WTC11 (cell line): Measurements from ENCODE around the gene CCDC185. TPM values are rescaled to one million over a fixed set of nuclear protein-coding genes. Genes with fewer than 3 reads are reported as not detected.
A peak's percentile ranks its signal among the peaks of the same experiment; 100 is the strongest.

ENCODE experiments used
- ATAC-seq: fragments of 200-7000 bp; cut with Tn5 transposase; 2 replicates; pipeline ENCODE4 v1.10.0; 2021; ENCODE audit warnings: mild to moderate bottlenecking, moderate library complexity
- CTCF ChIA-PET: fragments of 300-600 bp; sonication (Branson Sonifier 250); formaldehyde crosslinking; loops from one replicate; lab custom pipeline; 2021; ENCODE audit warnings: antibody characterized with exemption; lab: Charles Lee
- POLR2A ChIA-PET: fragments of 350-600 bp; sonication (Branson Sonifier 250); formaldehyde crosslinking; loops from one replicate; lab custom pipeline; 2021; ENCODE audit warnings: antibody characterized with exemption; lab: Charles Lee
- DNase-seq: peaks from one replicate; pipeline ENCODE4 v3.0.0; 2021; ENCODE audit warnings: low spot score
- H3K27ac Mint-ChIP-seq: 2 replicates; pipeline ENCODE4 v1.8.0; 2021; ENCODE audit warnings: mixed read lengths
- H3K27me3 Mint-ChIP-seq: 2 replicates; pipeline ENCODE4 v1.8.0; 2021; ENCODE audit warnings: low read depth, mild to moderate bottlenecking, moderate library complexity, mixed read lengths
- H3K36me3 Mint-ChIP-seq: 2 replicates; pipeline ENCODE4 v1.8.0; 2021; ENCODE audit warnings: mixed read lengths
- H3K4me1 Mint-ChIP-seq: 2 replicates; pipeline ENCODE4 v1.8.0; 2022; ENCODE audit warnings: mixed read lengths
- H3K4me3 Mint-ChIP-seq: 2 replicates; pipeline ENCODE4 v1.8.0; 2021; ENCODE audit warnings: mild to moderate bottlenecking, moderate library complexity, mixed read lengths
- H3K9me3 Mint-ChIP-seq: 2 replicates; pipeline ENCODE4 v1.8.0; 2021; ENCODE audit warnings: mixed read lengths
- FOXJ3 ChIP-seq: sonication (generic); formaldehyde crosslinking; IDR thresholded peaks from 2 replicates; pipeline ENCODE4 v1.9.0; 2021; ENCODE audit warnings: missing genetic modification reagents, mild to moderate bottlenecking, borderline replicate concordance
- FOXK1 ChIP-seq: sonication (generic); formaldehyde crosslinking; IDR thresholded peaks from 2 replicates; pipeline ENCODE4 v1.8.0; 2022; ENCODE audit warnings: mild to moderate bottlenecking, moderate library complexity, missing genetic modification reagents
- JAZF1 ChIP-seq: fragments of 250-450 bp; sonication (Bioruptor Pico); IDR thresholded peaks from 2 replicates; pipeline ENCODE4 v1.9.0; 2021; ENCODE audit warnings: moderate library complexity, mild to moderate bottlenecking, inconsistent platforms
- NFATC4 ChIP-seq: fragments of 250-450 bp; sonication (Bioruptor Pico); IDR thresholded peaks from 2 replicates; pipeline ENCODE4 v1.9.0; 2021; ENCODE audit warnings: mild to moderate bottlenecking
- NFE2L1 ChIP-seq: sonication (generic); formaldehyde crosslinking; IDR thresholded peaks from 2 replicates; pipeline ENCODE4 v1.8.1; 2023; ENCODE audit warnings: missing genetic modification reagents
- NR2C2 ChIP-seq: sonication (generic); formaldehyde crosslinking; IDR thresholded peaks from 2 replicates; pipeline ENCODE4 v1.8.0; 2022; ENCODE audit warnings: mild to moderate bottlenecking, missing genetic modification reagents
- SOX15 ChIP-seq: fragments of 250-450 bp; sonication (Bioruptor Pico); IDR thresholded peaks from 2 replicates; pipeline ENCODE4 v1.9.0; 2021; ENCODE audit warnings: mild to moderate bottlenecking
- TEAD1 ChIP-seq: sonication (generic); formaldehyde crosslinking; IDR thresholded peaks from 2 replicates; pipeline ENCODE4 v1.8.0; 2022; ENCODE audit warnings: mild to moderate bottlenecking, missing genetic modification reagents
- ZNF138 ChIP-seq: sonication (generic); formaldehyde crosslinking; conservative IDR thresholded peaks from 2 replicates; pipeline ENCODE4 v1.8.1; 2022; ENCODE audit warnings: mild to moderate bottlenecking, moderate library complexity, missing genetic modification reagents
- ZNF263 ChIP-seq: sonication (generic); formaldehyde crosslinking; IDR thresholded peaks from 2 replicates; pipeline ENCODE4 v1.8.1; 2022; ENCODE audit warnings: low read depth, mild to moderate bottlenecking, moderate library complexity, missing genetic modification reagents
- ZNF317 ChIP-seq: sonication (generic); formaldehyde crosslinking; IDR thresholded peaks from 2 replicates; pipeline ENCODE4 v1.8.1; 2023; ENCODE audit warnings: low read depth, mild to moderate bottlenecking, moderate library complexity, missing genetic modification reagents, borderline replicate concordance
- ZNF423 ChIP-seq: fragments of 250-450 bp; sonication (Bioruptor Pico); IDR thresholded peaks from 2 replicates; pipeline ENCODE4 v2.1.2; 2022; ENCODE audit warnings: mild to moderate bottlenecking, moderate library complexity
- ZNF671 ChIP-seq: fragments of 250-450 bp; sonication (Bioruptor Pico); IDR thresholded peaks from 2 replicates; pipeline ENCODE4 v1.8.0; 2021; ENCODE audit warnings: mild to moderate bottlenecking
- total RNA-seq: library from RNA; stranded (reverse); gene quantifications from 3 replicates; pipeline ENCODE4 v1.2.3, GENCODE V29; 2021
- TF ChIP-seq, protein P1 (sequence below): sonication (generic); formaldehyde crosslinking; IDR thresholded peaks from 2 replicates; pipeline ENCODE4 v1.8.0; 2022; ENCODE audit warnings: mild to moderate bottlenecking, missing genetic modification reagents
- TF ChIP-seq, protein P2 (sequence below): sonication (generic); formaldehyde crosslinking; conservative IDR thresholded peaks from 2 replicates; pipeline ENCODE4 v1.8.1; 2023; ENCODE audit warnings: mild to moderate bottlenecking, low read depth, missing genetic modification reagents, moderate library complexity
- TF ChIP-seq, protein P3 (sequence below): sonication (generic); formaldehyde crosslinking; IDR thresholded peaks from 2 replicates; pipeline ENCODE4 v1.8.1; 2022; ENCODE audit warnings: mild to moderate bottlenecking, missing genetic modification reagents, moderate library complexity, borderline replicate concordance
- TF ChIP-seq, protein P4 (sequence below): fragments of 250-450 bp; sonication (Bioruptor Pico); IDR thresholded peaks from 2 replicates; pipeline ENCODE4 v1.9.0; 2021; ENCODE audit warnings: mild to moderate bottlenecking
- TF ChIP-seq, protein P5 (sequence below): sonication (generic); formaldehyde crosslinking; IDR thresholded peaks from 2 replicates; pipeline ENCODE4 v1.8.0; 2023; ENCODE audit warnings: missing genetic modification reagents, mild to moderate bottlenecking, borderline replicate concordance
- TF ChIP-seq, protein P6 (sequence below): sonication (generic); formaldehyde crosslinking; conservative IDR thresholded peaks from 2 replicates; pipeline ENCODE4 v1.8.1; 2022; ENCODE audit warnings: mild to moderate bottlenecking, missing genetic modification reagents
- TF ChIP-seq, protein P7 (sequence below): sonication (generic); formaldehyde crosslinking; IDR thresholded peaks from 2 replicates; pipeline ENCODE4 v1.8.1; 2022; ENCODE audit warnings: missing genetic modification reagents, borderline replicate concordance
- TF ChIP-seq, protein P8 (sequence below): fragments of 250-450 bp; sonication (Bioruptor Pico); IDR thresholded peaks from 2 replicates; pipeline ENCODE4 v2.1.2; 2022; ENCODE audit warnings: mild to moderate bottlenecking, moderate library complexity

Gene CCDC185
- total RNA-seq, 1 experiment from 2014 or later: not detected

DNA sequence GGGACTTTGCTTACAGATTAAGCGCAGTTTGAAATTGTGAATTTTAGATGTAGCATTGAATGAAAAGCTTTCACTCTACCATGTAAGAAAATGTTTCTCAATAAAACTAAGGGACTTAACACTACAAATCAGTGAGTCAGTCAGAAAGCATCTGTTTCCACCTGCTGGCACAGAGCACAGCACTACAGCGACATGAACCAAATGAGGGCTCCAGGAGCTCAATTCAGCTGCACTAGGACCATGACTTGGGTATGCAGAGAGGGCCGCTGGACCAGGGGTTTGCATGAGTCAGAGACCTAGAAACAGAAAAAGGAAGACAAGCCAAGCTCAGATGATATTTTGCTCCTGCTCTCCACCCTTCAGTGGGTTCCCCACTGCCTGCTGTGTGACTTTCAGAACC, 34.4 kb upstream of the CCDC185 start:
- Mint-ChIP-seq H3K9me3 (no peaks in the 10 kb centered on the region), H3K36me3 (no peaks in the 10 kb centered on the region)
- TF ChIP-seq FOXJ3 (CRISPR knock-in tag): no peak
- TF ChIP-seq, protein P1, sequence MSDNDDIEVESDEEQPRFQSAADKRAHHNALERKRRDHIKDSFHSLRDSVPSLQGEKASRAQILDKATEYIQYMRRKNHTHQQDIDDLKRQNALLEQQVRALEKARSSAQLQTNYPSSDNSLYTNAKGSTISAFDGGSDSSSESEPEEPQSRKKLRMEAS (CRISPR knock-in tag): no peak
- TF ChIP-seq, protein P2, sequence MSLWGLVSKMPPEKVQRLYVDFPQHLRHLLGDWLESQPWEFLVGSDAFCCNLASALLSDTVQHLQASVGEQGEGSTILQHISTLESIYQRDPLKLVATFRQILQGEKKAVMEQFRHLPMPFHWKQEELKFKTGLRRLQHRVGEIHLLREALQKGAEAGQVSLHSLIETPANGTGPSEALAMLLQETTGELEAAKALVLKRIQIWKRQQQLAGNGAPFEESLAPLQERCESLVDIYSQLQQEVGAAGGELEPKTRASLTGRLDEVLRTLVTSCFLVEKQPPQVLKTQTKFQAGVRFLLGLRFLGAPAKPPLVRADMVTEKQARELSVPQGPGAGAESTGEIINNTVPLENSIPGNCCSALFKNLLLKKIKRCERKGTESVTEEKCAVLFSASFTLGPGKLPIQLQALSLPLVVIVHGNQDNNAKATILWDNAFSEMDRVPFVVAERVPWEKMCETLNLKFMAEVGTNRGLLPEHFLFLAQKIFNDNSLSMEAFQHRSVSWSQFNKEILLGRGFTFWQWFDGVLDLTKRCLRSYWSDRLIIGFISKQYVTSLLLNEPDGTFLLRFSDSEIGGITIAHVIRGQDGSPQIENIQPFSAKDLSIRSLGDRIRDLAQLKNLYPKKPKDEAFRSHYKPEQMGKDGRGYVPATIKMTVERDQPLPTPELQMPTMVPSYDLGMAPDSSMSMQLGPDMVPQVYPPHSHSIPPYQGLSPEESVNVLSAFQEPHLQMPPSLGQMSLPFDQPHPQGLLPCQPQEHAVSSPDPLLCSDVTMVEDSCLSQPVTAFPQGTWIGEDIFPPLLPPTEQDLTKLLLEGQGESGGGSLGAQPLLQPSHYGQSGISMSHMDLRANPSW (CRISPR knock-in tag): no peak
- no peak for TF ChIP-seq NFATC4 (CRISPR knock-in tag)
- TF ChIP-seq, protein P3, sequence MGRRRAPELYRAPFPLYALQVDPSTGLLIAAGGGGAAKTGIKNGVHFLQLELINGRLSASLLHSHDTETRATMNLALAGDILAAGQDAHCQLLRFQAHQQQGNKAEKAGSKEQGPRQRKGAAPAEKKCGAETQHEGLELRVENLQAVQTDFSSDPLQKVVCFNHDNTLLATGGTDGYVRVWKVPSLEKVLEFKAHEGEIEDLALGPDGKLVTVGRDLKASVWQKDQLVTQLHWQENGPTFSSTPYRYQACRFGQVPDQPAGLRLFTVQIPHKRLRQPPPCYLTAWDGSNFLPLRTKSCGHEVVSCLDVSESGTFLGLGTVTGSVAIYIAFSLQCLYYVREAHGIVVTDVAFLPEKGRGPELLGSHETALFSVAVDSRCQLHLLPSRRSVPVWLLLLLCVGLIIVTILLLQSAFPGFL (CRISPR knock-in tag): no peak
- no peak for TF ChIP-seq ZNF263 (CRISPR knock-in tag)
- TF ChIP-seq, protein P4, sequence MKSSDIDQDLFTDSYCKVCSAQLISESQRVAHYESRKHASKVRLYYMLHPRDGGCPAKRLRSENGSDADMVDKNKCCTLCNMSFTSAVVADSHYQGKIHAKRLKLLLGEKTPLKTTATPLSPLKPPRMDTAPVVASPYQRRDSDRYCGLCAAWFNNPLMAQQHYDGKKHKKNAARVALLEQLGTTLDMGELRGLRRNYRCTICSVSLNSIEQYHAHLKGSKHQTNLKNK (CRISPR knock-in tag): no peak
- TF ChIP-seq, protein P5, sequence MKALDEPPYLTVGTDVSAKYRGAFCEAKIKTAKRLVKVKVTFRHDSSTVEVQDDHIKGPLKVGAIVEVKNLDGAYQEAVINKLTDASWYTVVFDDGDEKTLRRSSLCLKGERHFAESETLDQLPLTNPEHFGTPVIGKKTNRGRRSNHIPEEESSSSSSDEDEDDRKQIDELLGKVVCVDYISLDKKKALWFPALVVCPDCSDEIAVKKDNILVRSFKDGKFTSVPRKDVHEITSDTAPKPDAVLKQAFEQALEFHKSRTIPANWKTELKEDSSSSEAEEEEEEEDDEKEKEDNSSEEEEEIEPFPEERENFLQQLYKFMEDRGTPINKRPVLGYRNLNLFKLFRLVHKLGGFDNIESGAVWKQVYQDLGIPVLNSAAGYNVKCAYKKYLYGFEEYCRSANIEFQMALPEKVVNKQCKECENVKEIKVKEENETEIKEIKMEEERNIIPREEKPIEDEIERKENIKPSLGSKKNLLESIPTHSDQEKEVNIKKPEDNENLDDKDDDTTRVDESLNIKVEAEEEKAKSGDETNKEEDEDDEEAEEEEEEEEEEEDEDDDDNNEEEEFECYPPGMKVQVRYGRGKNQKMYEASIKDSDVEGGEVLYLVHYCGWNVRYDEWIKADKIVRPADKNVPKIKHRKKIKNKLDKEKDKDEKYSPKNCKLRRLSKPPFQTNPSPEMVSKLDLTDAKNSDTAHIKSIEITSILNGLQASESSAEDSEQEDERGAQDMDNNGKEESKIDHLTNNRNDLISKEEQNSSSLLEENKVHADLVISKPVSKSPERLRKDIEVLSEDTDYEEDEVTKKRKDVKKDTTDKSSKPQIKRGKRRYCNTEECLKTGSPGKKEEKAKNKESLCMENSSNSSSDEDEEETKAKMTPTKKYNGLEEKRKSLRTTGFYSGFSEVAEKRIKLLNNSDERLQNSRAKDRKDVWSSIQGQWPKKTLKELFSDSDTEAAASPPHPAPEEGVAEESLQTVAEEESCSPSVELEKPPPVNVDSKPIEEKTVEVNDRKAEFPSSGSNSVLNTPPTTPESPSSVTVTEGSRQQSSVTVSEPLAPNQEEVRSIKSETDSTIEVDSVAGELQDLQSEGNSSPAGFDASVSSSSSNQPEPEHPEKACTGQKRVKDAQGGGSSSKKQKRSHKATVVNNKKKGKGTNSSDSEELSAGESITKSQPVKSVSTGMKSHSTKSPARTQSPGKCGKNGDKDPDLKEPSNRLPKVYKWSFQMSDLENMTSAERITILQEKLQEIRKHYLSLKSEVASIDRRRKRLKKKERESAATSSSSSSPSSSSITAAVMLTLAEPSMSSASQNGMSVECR: no peak
- no peak for TF ChIP-seq NFE2L1 (CRISPR knock-in tag)
- no peak for TF ChIP-seq TEAD1 (CRISPR knock-in tag)
- TF ChIP-seq FOXK1: no peak
- TF ChIP-seq, all 79 proteins: peak for 0
- DNase-seq (no peak), ATAC-seq (peak; percentile 28; the same call in 1 of the 2 replicates)
- ChIA-PET POLR2A (no interaction called here), CTCF (interaction anchor here (0.7 to 2.9 kb wide), 7 partner anchors 39 to 325 kb away, joined by 3 to 18 read pairs (median 4); no protein-coding TSS in a partner anchor)
- Mint-ChIP-seq H3K27me3 (peaks cover 38% of the 10 kb centered on the region), H3K27ac (no peak overlapping the region), H3K4me3 (no peak overlapping the region), H3K4me1 (peaks cover 13% of the 10 kb centered on the region)

DNA sequence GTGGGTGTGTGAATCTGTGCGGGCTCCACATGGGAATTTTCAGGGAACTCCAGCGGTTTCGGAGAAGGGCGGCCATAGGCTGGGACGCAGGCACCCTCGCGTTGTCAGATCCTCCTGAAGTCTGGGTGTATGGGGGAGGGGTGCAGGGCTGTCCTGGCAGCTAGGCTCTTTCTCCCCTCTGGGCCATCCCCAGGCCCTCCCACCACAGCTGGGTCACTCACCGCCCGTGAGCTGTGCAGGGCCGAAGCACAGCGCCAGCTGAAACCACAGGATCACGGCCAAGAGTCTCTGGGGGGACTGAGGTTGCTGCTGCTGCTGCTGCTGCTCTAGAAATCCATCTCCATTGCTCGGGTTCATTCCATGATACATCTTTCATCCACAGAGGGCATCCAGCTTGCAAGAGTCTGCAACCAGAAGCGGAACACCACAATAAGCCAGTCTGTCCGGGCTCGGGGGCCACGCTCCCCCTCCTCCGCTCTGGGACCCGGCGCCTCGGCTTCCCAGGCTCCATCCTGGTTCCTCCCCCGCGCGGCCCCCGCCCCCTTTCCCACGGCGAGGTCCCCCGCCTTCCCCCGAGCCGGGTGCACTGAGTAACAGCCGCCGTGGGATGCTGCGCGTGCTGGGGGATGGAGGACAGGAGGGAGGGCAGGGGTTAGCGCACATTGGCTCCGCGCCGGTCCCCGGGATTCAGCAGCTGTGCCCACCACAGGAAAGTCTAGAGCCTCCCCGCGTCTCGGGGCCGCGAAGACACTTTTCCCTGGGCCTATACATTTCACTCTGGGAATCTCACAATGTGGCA, 30.0 kb upstream of the CCDC185 start:
- H3K36me3 Mint-ChIP-seq: no peaks in the 10 kb centered on the region
- DNase-seq (peak; percentile 53), ATAC-seq (peak; percentile 29)
- peaks cover 70% of the 10 kb centered on the region for H3K27me3 Mint-ChIP-seq
- no peaks in the 10 kb centered on the region for H3K9me3 Mint-ChIP-seq
- POLR2A ChIA-PET: interaction anchor here (0.6 to 1.5 kb wide), 5 partner anchors 10 to 1138 kb away, joined by 3 to 6 read pairs (median 3); partner anchors contain the start of gene TLR5
- H3K27ac Mint-ChIP-seq: no peak overlapping the region
- CTCF ChIA-PET: interaction anchor here (0.6 to 3.8 kb wide), 16 partner anchors 11 to 307 kb away, joined by 3 to 40 read pairs (median 4); no protein-coding TSS in a partner anchor
- H3K4me3 Mint-ChIP-seq: peak overlapping the region; percentile 88
- H3K4me1 Mint-ChIP-seq: peaks cover 17% of the 10 kb centered on the region
- TF ChIP-seq NR2C2 (CRISPR knock-in tag) (no peak), ZNF138 (CRISPR knock-in tag) (no peak), ZNF671 (CRISPR knock-in tag) (no peak), ZNF317 (CRISPR knock-in tag) (no peak), SOX15 (CRISPR knock-in tag) (no peak), ZNF263 (CRISPR knock-in tag) (no peak), JAZF1 (CRISPR knock-in tag) (no peak), ZNF423 (no peak)
- TF ChIP-seq, protein P6, sequence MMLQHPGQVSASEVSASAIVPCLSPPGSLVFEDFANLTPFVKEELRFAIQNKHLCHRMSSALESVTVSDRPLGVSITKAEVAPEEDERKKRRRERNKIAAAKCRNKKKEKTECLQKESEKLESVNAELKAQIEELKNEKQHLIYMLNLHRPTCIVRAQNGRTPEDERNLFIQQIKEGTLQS: no peak
- TF ChIP-seq, protein P7, sequence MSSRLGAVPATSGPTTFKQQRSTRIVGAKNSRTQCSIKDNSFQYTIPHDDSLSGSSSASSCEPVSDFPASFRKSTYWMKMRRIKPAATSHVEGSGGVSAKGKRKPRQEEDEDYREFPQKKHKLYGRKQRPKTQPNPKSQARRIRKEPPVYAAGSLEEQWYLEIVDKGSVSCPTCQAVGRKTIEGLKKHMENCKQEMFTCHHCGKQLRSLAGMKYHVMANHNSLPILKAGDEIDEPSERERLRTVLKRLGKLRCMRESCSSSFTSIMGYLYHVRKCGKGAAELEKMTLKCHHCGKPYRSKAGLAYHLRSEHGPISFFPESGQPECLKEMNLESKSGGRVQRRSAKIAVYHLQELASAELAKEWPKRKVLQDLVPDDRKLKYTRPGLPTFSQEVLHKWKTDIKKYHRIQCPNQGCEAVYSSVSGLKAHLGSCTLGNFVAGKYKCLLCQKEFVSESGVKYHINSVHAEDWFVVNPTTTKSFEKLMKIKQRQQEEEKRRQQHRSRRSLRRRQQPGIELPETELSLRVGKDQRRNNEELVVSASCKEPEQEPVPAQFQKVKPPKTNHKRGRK: no peak
- TF ChIP-seq, protein P8, sequence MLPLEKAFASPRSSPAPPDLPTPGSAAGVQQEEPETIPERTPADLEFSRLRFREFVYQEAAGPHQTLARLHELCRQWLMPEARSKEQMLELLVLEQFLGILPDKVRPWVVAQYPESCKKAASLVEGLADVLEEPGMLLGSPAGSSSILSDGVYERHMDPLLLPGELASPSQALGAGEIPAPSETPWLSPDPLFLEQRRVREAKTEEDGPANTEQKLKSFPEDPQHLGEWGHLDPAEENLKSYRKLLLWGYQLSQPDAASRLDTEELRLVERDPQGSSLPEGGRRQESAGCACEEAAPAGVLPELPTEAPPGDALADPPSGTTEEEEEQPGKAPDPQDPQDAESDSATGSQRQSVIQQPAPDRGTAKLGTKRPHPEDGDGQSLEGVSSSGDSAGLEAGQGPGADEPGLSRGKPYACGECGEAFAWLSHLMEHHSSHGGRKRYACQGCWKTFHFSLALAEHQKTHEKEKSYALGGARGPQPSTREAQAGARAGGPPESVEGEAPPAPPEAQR (CRISPR knock-in tag): no peak
